ENCODE results near the gene EVA1B. TPM values are rescaled to one million over a fixed set of nuclear protein-coding genes. Genes with fewer than 3 reads are reported as not detected.

EVA1B gene
- total and polyA plus RNA-seq, 2 donors from 2014 or later: 31.8 to 91.8 TPM

DNA sequence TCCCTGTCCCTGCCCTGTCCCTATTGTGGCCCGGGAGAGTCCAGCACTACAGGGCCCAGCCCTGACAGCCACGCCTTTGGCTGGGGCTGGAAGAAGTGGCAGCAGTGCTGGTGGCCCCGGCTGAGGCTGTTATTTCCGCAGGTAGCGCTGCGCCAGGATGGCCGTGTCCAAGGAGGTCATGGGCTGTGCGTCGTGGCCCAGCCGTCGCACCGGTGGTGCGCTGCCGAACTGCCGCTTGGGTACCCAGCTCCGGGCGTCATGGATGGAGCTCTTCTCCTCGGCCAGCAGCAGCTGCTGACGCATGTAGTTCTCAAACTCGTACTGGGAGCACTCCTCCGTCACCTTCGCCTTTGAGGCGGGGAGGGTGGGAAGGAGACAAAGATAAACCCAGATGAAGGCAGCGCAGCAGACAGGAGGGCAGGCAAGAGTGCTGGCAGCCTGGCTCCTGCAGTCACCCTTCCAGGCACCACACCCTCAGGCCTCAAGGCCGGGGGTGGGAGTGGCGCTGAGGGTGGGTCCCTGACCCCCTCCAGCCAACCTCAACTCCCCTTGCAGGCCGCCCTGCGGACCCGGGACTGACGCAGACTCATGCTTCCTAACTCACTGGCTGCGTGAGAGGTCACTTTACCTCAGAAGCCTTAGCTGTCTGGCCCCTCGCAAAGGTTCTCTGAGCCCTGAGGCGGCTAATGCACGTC, 18.3 kb upstream of the EVA1B start:
- DNase-seq (peak in 1 of 5 donors; percentile 69), FAIRE-seq (no peak)
- peaks cover 0 to 17% (median 0%) of the 10 kb centered on the region in 3 donors for H3K4me1 ChIP-seq (ENCODE audit: control insufficient read depth in 2 of 3, insufficient read depth in 2 of 3, low read depth in 1 of 3, low read length in 3 of 3)
- H3K36me3 ChIP-seq (ENCODE audit: control insufficient read depth in 2 of 3, insufficient read depth in 3 of 3, low read length in 3 of 3): peaks cover 0 to 18% (median 17%) of the 10 kb centered on the region in 3 donors
- TF ChIP-seq CTCF (IDR thresholded peaks at IDR 0.05; ENCODE audit: borderline replicate concordance, extremely low read depth, insufficient read depth): no peak
- H3K9me3 ChIP-seq (ENCODE audit: control insufficient read depth in 2 of 3, insufficient read depth in 1 of 3, low read length in 3 of 3): no peaks in the 10 kb centered on the region
- no peak overlapping the region for H3K9ac ChIP-seq (ENCODE audit: low read length in 3 of 3)
- intact Hi-C loops (cut with DNase I): loop anchor here (5.0 kb wide), 1 partner anchor 81 kb away; no protein-coding TSS in a partner anchor
- H3K4me3 ChIP-seq (ENCODE audit: low read length in 3 of 3): no peak overlapping the region
- no peaks in the 10 kb centered on the region for H3K27me3 ChIP-seq (ENCODE audit: control insufficient read depth, insufficient read depth, low read length)
- no peak overlapping the region for H3K27ac ChIP-seq (ENCODE audit: low read depth in 2 of 2, low read length in 2 of 2)

DNA sequence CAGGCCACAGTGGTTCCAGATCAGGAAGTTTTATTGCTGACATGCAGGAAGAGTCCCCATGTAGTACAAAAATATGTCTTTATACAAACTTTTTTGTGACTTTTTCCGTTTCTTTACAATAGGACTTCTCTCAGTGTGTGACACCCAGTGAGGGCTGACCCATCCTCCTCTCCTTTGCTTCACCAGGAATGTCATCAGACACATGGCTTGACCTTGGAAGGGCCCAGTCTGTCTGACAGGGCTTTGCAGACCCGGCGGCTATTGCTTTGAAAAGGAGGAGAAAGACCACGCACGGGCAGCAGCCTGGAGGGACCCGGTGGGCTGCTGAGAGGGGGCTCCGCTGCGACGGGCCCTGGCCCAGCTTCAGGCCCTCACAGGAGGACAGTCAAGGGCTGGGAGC, 16.2 kb upstream of the EVA1B start:
- H3K27ac ChIP-seq (ENCODE audit: low read depth in 2 of 2, low read length in 2 of 2): no peak overlapping the region
- H3K36me3 ChIP-seq (ENCODE audit: control insufficient read depth in 2 of 3, insufficient read depth in 3 of 3, low read length in 3 of 3): peaks cover 0 to 13% (median 5%) of the 10 kb centered on the region in 3 donors

GRCh38 chr1:36339215-36339614, 15.8 kb upstream of the EVA1B start:
- intact Hi-C loops (cut with DNase I): no loop called here
- H3K9ac ChIP-seq (ENCODE audit: low read length in 3 of 3): no peak overlapping the region
- H3K9me3 ChIP-seq (ENCODE audit: control insufficient read depth in 2 of 3, insufficient read depth in 1 of 3, low read length in 3 of 3): no peaks in the 10 kb centered on the region
- FAIRE-seq (no peak), DNase-seq (peak in 1 of 5 donors; percentile 29)
- TF ChIP-seq CTCF (IDR thresholded peaks at IDR 0.05; ENCODE audit: borderline replicate concordance, extremely low read depth, insufficient read depth): no peak
- H3K27ac ChIP-seq (ENCODE audit: low read depth in 2 of 2, low read length in 2 of 2): no peak overlapping the region
- no peak overlapping the region for H3K4me3 ChIP-seq (ENCODE audit: low read length in 3 of 3)
- no peaks in the 10 kb centered on the region for H3K27me3 ChIP-seq (ENCODE audit: control insufficient read depth, insufficient read depth, low read length)
- peaks cover 0 to 12% (median 2%) of the 10 kb centered on the region in 3 donors for H3K36me3 ChIP-seq (ENCODE audit: control insufficient read depth in 2 of 3, insufficient read depth in 3 of 3, low read length in 3 of 3)
- peaks cover 0 to 17% (median 0%) of the 10 kb centered on the region in 3 donors for H3K4me1 ChIP-seq (ENCODE audit: control insufficient read depth in 2 of 3, insufficient read depth in 2 of 3, low read depth in 1 of 3, low read length in 3 of 3)

More for the DNA sequence above, 16.2 kb upstream of the EVA1B start:
- intact Hi-C loops (cut with DNase I): loop anchor here (5.0 kb wide), 1 partner anchor 83 kb away; no protein-coding TSS in a partner anchor
- H3K27me3 ChIP-seq (ENCODE audit: control insufficient read depth, insufficient read depth, low read length): no peaks in the 10 kb centered on the region
- no peak for FAIRE-seq
- peaks cover 0 to 17% (median 0%) of the 10 kb centered on the region in 3 donors for H3K4me1 ChIP-seq (ENCODE audit: control insufficient read depth in 2 of 3, insufficient read depth in 2 of 3, low read depth in 1 of 3, low read length in 3 of 3)
- no peak for TF ChIP-seq CTCF (IDR thresholded peaks at IDR 0.05; ENCODE audit: borderline replicate concordance, extremely low read depth, insufficient read depth)
- DNase-seq: no peak
- H3K9ac ChIP-seq (ENCODE audit: low read length in 3 of 3): no peak overlapping the region
- no peak overlapping the region for H3K4me3 ChIP-seq (ENCODE audit: low read length in 3 of 3)
- H3K9me3 ChIP-seq (ENCODE audit: control insufficient read depth in 2 of 3, insufficient read depth in 1 of 3, low read length in 3 of 3): no peaks in the 10 kb centered on the region

All from kidney (tissue), 14 donors.